ENCODE measurements around the gene MTOR.

GRCh38 chr1:11187494-11187893 lies 74.9 kb downstream of the MTOR start:
- TF ChIP-seq GATA2 (IDR thresholded peaks at IDR 0.05; ENCODE audit: low read depth, low read length) (no peak), GATA3 (IDR thresholded peaks at IDR 0.05; ENCODE audit: low read depth, low read length) (no peak)
